Esophagus squamous epithelium (tissue), 4 donors: ENCODE data around the gene PRKN.

Experiments
- CTCF ChIP-seq, 6 experiments: fragments of 450-650 bp in 4 of 6; fragments of 200-600 bp in 2 of 6; sonication (generic) in 2 of 6; IDR thresholded peaks; one replicate each; pipeline ENCODE4 v1.5.1; 2016 to 2019; ENCODE audit warnings: antibody characterized with exemption in 6 of 6, mild to moderate bottlenecking in 4 of 6, moderate library complexity in 4 of 6
- POLR2A ChIP-seq, 4 donors: fragments of 450-650 bp; IDR thresholded peaks; one replicate each; pipeline ENCODE4 v1.6.1; 2017; ENCODE audit warnings: antibody characterized with exemption in 4 of 4, mild to moderate bottlenecking in 4 of 4, moderate library complexity in 3 of 4

- TF ChIP-seq CTCF (IDR thresholded peaks at IDR 0.05) (no peak), POLR2A (IDR thresholded peaks at IDR 0.05) (no peak)
These were observed 259.9 kb downstream of the PRKN start for GRCh38 chr6:162467679-162468078.
